ENCODE results near the gene FARS2. TPM values are rescaled to one million over a fixed set of nuclear protein-coding genes. Genes with fewer than 3 reads are reported as not detected.

The FARS2 gene
- polyA plus RNA-seq, 1 of the 3 experiments (the other 2 are of a cell fraction), result 12.5 TPM

DNA sequence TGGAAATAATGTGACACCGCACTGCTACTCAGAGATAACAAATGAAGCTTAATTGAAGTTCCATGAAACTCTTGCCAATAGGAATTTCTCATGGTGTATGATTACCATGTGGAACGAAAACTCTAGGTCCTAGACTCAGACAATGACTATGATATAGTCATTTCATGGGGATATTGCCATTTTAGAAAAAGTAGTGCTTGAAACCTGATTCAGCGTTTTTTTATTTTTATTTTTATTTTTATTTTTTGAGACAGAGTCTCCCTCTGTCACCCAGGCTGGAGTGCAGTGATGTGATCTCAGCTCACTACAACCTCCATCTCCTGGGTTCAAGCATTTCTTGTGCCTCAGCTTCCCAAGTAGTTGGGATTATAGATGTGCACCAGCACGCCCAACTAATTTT, 253.9 kb downstream of the FARS2 start:
- Histone ChIP-seq H3K4me3 (ENCODE audit: low read depth in 2 of 2, low read length in 1 of 2) (no peak overlapping the region), H4K20me1 (ENCODE audit: insufficient read depth) (no peaks in the 10 kb centered on the region), H3F3A (replicated peaks; ENCODE audit: insufficient read depth) (no peaks in the 10 kb centered on the region), H3K9me3 (no peaks in the 10 kb centered on the region), H3K27ac (ENCODE audit: low read depth in 2 of 2, low read length in 1 of 2) (no peak overlapping the region), H3K9ac (no peak overlapping the region), H3K36me3 (replicated peaks in 1 of 2; ENCODE audit: control insufficient read depth in 1 of 2, insufficient read depth in 2 of 2, low read length in 1 of 2) (no peaks in the 10 kb centered on the region), H3K9me2 (no peaks in the 10 kb centered on the region), H2AFZ (ENCODE audit: low read depth) (no peak overlapping the region), H3K4me1 (ENCODE audit: control insufficient read depth in 1 of 2, insufficient read depth in 2 of 2, low read depth in 1 of 2, low read length in 1 of 2) (peaks cover 2 to 15% of the 10 kb centered on the region in 2 experiments; a peak in 3 of 4 replicates), H3K79me2 (ENCODE audit: insufficient read depth) (no peaks in the 10 kb centered on the region), H3K4me2 (no peak overlapping the region), H3K27me3 (ENCODE audit: insufficient read depth) (no peaks in the 10 kb centered on the region)
- TF ChIP-seq YY1 (IDR thresholded peaks at IDR 0.05; ENCODE audit: low read depth), result no peak
- TF ChIP-seq CHD2 (IDR thresholded peaks at IDR 0.05; ENCODE audit: low read length, partially characterized antibody), result no peak
- TF ChIP-seq REST (IDR thresholded peaks at IDR 0.05; ENCODE audit: low read depth, low read length), result no peak
- TF ChIP-seq, protein P1, sequence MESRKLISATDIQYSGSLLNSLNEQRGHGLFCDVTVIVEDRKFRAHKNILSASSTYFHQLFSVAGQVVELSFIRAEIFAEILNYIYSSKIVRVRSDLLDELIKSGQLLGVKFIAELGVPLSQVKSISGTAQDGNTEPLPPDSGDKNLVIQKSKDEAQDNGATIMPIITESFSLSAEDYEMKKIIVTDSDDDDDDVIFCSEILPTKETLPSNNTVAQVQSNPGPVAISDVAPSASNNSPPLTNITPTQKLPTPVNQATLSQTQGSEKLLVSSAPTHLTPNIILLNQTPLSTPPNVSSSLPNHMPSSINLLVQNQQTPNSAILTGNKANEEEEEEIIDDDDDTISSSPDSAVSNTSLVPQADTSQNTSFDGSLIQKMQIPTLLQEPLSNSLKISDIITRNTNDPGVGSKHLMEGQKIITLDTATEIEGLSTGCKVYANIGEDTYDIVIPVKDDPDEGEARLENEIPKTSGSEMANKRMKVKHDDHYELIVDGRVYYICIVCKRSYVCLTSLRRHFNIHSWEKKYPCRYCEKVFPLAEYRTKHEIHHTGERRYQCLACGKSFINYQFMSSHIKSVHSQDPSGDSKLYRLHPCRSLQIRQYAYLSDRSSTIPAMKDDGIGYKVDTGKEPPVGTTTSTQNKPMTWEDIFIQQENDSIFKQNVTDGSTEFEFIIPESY (IDR thresholded peaks at IDR 0.05; ENCODE audit: borderline replicate concordance, low read depth), result no peak
- no peak for TF ChIP-seq ELF1 (IDR thresholded peaks at IDR 0.05)
- TF ChIP-seq TCF12 (IDR thresholded peaks at IDR 0.05), result no peak
- TF ChIP-seq SIN3A (IDR thresholded peaks at IDR 0.05; ENCODE audit: borderline replicate concordance, low read depth, low read length), result no peak
- TF ChIP-seq PBX3 (IDR thresholded peaks at IDR 0.05), result no peak
- no peak for TF ChIP-seq IRF3 (IDR thresholded peaks at IDR 0.05; ENCODE audit: low read depth, low read length)
- no peak for TF ChIP-seq TEAD4 (IDR thresholded peaks at IDR 0.05; ENCODE audit: borderline replicate concordance, insufficient read depth)
- TF ChIP-seq MXI1 (IDR thresholded peaks at IDR 0.05; ENCODE audit: low read depth, low read length), result no peak
- no peak for TF ChIP-seq USF2 (IDR thresholded peaks at IDR 0.05; ENCODE audit: borderline replicate concordance, low read depth, low read length)
- WGBS (ENCODE audit: low lambda C conversion rate), result 93% methylated on average over 4 of the region's 4 CpGs
- DNase-seq, result no peak
- POLR2A ChIA-PET, result no interaction called here
- CTCF ChIA-PET, result no interaction called here
